Neutrophil (primary cell): ENCODE data around the gene NKG7.

Experiments
- H3K27ac ChIP-seq: fragments of 200-600 bp; sonication (generic); 2 replicates; pipeline ENCODE4 v1.5.1; 2016; ENCODE audit warnings: mild to moderate bottlenecking, moderate library complexity
- H3K27me3 ChIP-seq: fragments of 200-600 bp; sonication (generic); 2 replicates; pipeline ENCODE4 v1.6.0; 2016; ENCODE audit warnings: mild to moderate bottlenecking
- H3K36me3 ChIP-seq: fragments of 200-600 bp; sonication (generic); 2 replicates; pipeline ENCODE4 v1.5.1; 2017
- H3K4me1 ChIP-seq, 2 experiments: fragments of 200-600 bp in 1 of 2; sonication (generic) in 1 of 2; 1 replicate in 1 of 2; 2 replicates in 1 of 2; pipeline versions ENCODE4 v1.5.1 to v1.6.1; 2013 to 2016; ENCODE audit warnings: low read depth in 1 of 2, low read length in 1 of 2, mild to moderate bottlenecking in 1 of 2, moderate library complexity in 1 of 2; ENCODE audit not compliant: control insufficient read depth in 1 of 2, insufficient read depth in 1 of 2
- H3K4me3 ChIP-seq, 2 experiments: fragments of 200-600 bp in 1 of 2; sonication (generic) in 1 of 2; 1 replicate in 1 of 2; 2 replicates in 1 of 2; pipeline ENCODE4 v1.5.1; 2013 to 2016; ENCODE audit warnings: low read depth in 1 of 2, low read length in 1 of 2, mild to moderate bottlenecking in 1 of 2, moderate library complexity in 1 of 2
- H3K9me3 ChIP-seq: fragments of 200-600 bp; sonication (generic); 2 replicates; pipeline ENCODE4 v1.5.1; 2016
- TF ChIP-seq, protein P1 (sequence below): fragments of 200-600 bp; sonication (generic); IDR thresholded peaks from 2 replicates; pipeline ENCODE4 v1.5.1; 2016; ENCODE audit warnings: antibody characterized with exemption

Gene NKG7

GRCh38 chr19:51323481-51324166 lies 48.8 kb downstream of the NKG7 start:
- Histone ChIP-seq H3K9me3 (no peaks in the 10 kb centered on the region), H3K27ac (no peak overlapping the region), H3K4me3 (no peak overlapping the region), H3K36me3 (no peaks in the 10 kb centered on the region), H3K4me1 (peaks cover 0 to 8% of the 10 kb centered on the region in 2 experiments), H3K27me3 (peaks cover 72% of the 10 kb centered on the region)
- TF ChIP-seq, protein P1, sequence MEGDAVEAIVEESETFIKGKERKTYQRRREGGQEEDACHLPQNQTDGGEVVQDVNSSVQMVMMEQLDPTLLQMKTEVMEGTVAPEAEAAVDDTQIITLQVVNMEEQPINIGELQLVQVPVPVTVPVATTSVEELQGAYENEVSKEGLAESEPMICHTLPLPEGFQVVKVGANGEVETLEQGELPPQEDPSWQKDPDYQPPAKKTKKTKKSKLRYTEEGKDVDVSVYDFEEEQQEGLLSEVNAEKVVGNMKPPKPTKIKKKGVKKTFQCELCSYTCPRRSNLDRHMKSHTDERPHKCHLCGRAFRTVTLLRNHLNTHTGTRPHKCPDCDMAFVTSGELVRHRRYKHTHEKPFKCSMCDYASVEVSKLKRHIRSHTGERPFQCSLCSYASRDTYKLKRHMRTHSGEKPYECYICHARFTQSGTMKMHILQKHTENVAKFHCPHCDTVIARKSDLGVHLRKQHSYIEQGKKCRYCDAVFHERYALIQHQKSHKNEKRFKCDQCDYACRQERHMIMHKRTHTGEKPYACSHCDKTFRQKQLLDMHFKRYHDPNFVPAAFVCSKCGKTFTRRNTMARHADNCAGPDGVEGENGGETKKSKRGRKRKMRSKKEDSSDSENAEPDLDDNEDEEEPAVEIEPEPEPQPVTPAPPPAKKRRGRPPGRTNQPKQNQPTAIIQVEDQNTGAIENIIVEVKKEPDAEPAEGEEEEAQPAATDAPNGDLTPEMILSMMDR = no peak

GRCh38 chr19:51321799-51322198 lies 50.7 kb downstream of the NKG7 start:
- TF ChIP-seq, protein P1 = no peak
- no peaks in the 10 kb centered on the region for H3K36me3 ChIP-seq
- no peaks in the 10 kb centered on the region for H3K9me3 ChIP-seq

More at GRCh38 chr19:51321799-51322198, 50.7 kb downstream of the NKG7 start:
- Histone ChIP-seq H3K27ac (no peak overlapping the region), H3K4me3 (no peak overlapping the region), H3K4me1 (no peaks in the 10 kb centered on the region), H3K27me3 (peaks cover 60% of the 10 kb centered on the region)
